GM12878 (cell line): ENCODE data around the gene NRXN3. TPM values are rescaled to one million over a fixed set of nuclear protein-coding genes. Genes with fewer than 3 reads are reported as not detected.

Source experiments
- ATAC-seq: fragments of 200-7000 bp; cut with Tn5 transposase; 3 replicates; pipeline ENCODE4 v1.9.1; 2020; ENCODE audit warnings: mild to moderate bottlenecking, moderate library complexity
- BruUV-seq: library from RNA; stranded (reverse); fragments of 400-500 nt; replicated peaks from 2 replicates; lab custom pipeline; 2021; lab: Mats Ljungman, UMichigan
- CTCF ChIA-PET: fragments of 300-600 bp; sonication (Branson Sonifier 250); formaldehyde crosslinking; extraction: SDS; loops from one replicate; lab custom pipeline; 2021; ENCODE audit warnings: inconsistent platforms; lab: Yijun Ruan, JAX
- POLR2A ChIA-PET: fragments of 350-600 bp; formaldehyde crosslinking; extraction: SDS; loops from one replicate; lab custom pipeline; 2021; ENCODE audit warnings: inconsistent platforms; lab: Charles Lee
- RAD21 ChIA-PET: fragments of 300-600 bp; sonication (Branson Sonifier 250); formaldehyde crosslinking; loops from one replicate; lab custom pipeline; 2023; ENCODE audit warnings: antibody characterized with exemption; ENCODE audit not compliant: unreplicated experiment; lab: Charles Lee
- SMC1A ChIA-PET: fragments of 300-600 bp; sonication (Branson Sonifier 250); formaldehyde crosslinking; loops from one replicate; lab custom pipeline; 2023; ENCODE audit not compliant: unreplicated experiment, uncharacterized antibody; lab: Charles Lee
- DNase-seq: peaks from one replicate; pipeline ENCODE4 v3.0.0-alpha.2; 2011; ENCODE audit warnings: low read depth, low spot score
- FAIRE-seq: peaks from 3 replicates; lab custom pipeline; 2011; peaks lifted over from hg19 to GRCh38; lab: Jason Lieb, UNC
- H2AFZ ChIP-seq: 2 replicates; pipeline ENCODE4 v1.6.0; 2011; ENCODE audit warnings: low read depth, low read length, control low read depth; ENCODE audit not compliant: control insufficient read depth
- H3K27ac ChIP-seq: 2 replicates; pipeline ENCODE4 v1.5.1; 2011; ENCODE audit warnings: control low read depth; ENCODE audit not compliant: control insufficient read depth, insufficient read depth
- H3K27me3 ChIP-seq, 2 experiments: replicated peaks in 1 of 2; 2 replicates each; pipeline versions ENCODE4 v1.6.0 to v1.6.1; 2011; ENCODE audit warnings: low read length in 1 of 2; ENCODE audit not compliant: control insufficient read depth in 2 of 2, insufficient read depth in 2 of 2
- H3K36me3 ChIP-seq, 2 experiments: 2 replicates each; pipeline ENCODE4 v1.5.1; 2011; ENCODE audit warnings: low read length in 1 of 2; ENCODE audit not compliant: control insufficient read depth in 2 of 2, insufficient read depth in 2 of 2
- H3K4me1 ChIP-seq: 2 replicates; pipeline ENCODE4 v1.6.1; 2011; ENCODE audit warnings: mild to moderate bottlenecking, low read length, moderate library complexity, mixed read lengths; ENCODE audit not compliant: control insufficient read depth, insufficient read depth
- H3K4me2 ChIP-seq: 2 replicates; pipeline ENCODE4 v1.6.0; 2011; ENCODE audit warnings: control low read depth; ENCODE audit not compliant: control insufficient read depth, insufficient read depth
- H3K4me3 ChIP-seq: fragments of 200-600 bp; sonication (generic); 2 replicates; pipeline ENCODE4 v1.5.1; 2016
- H3K79me2 ChIP-seq: 2 replicates; pipeline ENCODE4 v1.6.0; 2011; ENCODE audit warnings: low read length; ENCODE audit not compliant: control insufficient read depth, insufficient read depth
- H3K9ac ChIP-seq: 2 replicates; pipeline ENCODE4 v1.8.0; 2011; ENCODE audit warnings: low read length, control low read depth, mixed read lengths; ENCODE audit not compliant: control insufficient read depth, insufficient read depth
- H3K9me3 ChIP-seq: replicated peaks from 3 replicates; pipeline ENCODE4 v1.5.1; 2011; ENCODE audit warnings: mild to moderate bottlenecking, low read length; ENCODE audit not compliant: control insufficient read depth, insufficient read depth
- H4K20me1 ChIP-seq: 2 replicates; pipeline ENCODE4 v1.6.0; 2011; ENCODE audit not compliant: control insufficient read depth, insufficient read depth
- FOS ChIP-seq: IDR thresholded peaks from 3 replicates; pipeline ENCODE4 v1.6.1; 2011; ENCODE audit warnings: borderline replicate concordance; ENCODE audit not compliant: insufficient read length; ENCODE audit errors: extremely low read depth
- HDAC6 ChIP-seq: fragments of 200-600 bp; sonication (generic); IDR thresholded peaks from one replicate; pipeline ENCODE4 v1.8.0; 2017; ENCODE audit warnings: antibody characterized with exemption; ENCODE audit not compliant: unreplicated experiment
- NRF1 ChIP-seq: conservative IDR thresholded peaks from 2 replicates; pipeline ENCODE4 v1.6.1; 2011; ENCODE audit warnings: mild to moderate bottlenecking, low read depth, low read length, improper control_type of control experiment
- SMC3 ChIP-seq: IDR thresholded peaks from 2 replicates; pipeline ENCODE4 v1.6.1; 2011; ENCODE audit warnings: low read length, improper control_type of control experiment, borderline replicate concordance
- SPI1 ChIP-seq: IDR thresholded peaks from 2 replicates; pipeline ENCODE4 v1.6.1; 2011; ENCODE audit warnings: low read depth, mild to moderate bottlenecking, low read length, moderate library complexity, borderline replicate concordance; ENCODE audit not compliant: insufficient read depth
- ZBTB4 ChIP-seq: fragments of 450-650 bp; formaldehyde crosslinking; IDR thresholded peaks from 2 replicates; pipeline ENCODE4 v1.4.0; 2022; ENCODE audit warnings: mild to moderate bottlenecking, moderate library complexity
- WGBS: methylation state at CpG from one replicate; pipeline ENCODE4 v1.1.6; 2016; ENCODE audit warnings: low lambda C conversion rate; ENCODE audit not compliant: insufficient replicate concordance, insufficient coverage; ENCODE audit errors: missing lambda C conversion rate; 5-methylcytosine and 5-hydroxymethylcytosine counted together
- in situ Hi-C: fragments of 300-500 bp; cut with MboI; formaldehyde crosslinking; loops from 9 replicates; pipeline ENCODE4 v1.14.3; 2018; ENCODE audit warnings: mixed read lengths
- intact Hi-C: fragments of 100-400 bp; cut with micrococcal nuclease; formaldehyde crosslinking; loops from one replicate; pipeline ENCODE4 v1.14.2; 2022; ENCODE audit not compliant: unreplicated experiment
- polyA plus RNA-seq, 11 experiments: library from polyadenylated mRNA; depleted of rRNA in 4 of 11; unstranded in 6 of 11; stranded (reverse) in 5 of 11; fragments of >200 nt; fragmentation: Nextera tagmentation in 4 of 11; fragmentation: Illumina TruSeq in 1 of 11; extraction: Ambion mirVana in 4 of 11; extraction: Trizol in 1 of 11; gene quantifications; 1 replicate in 1 of 11; 2 replicates in 10 of 11; pipeline versions ENCODE4 v1.2.1 to v1.2.3, GENCODE V29; 2011 to 2016; ENCODE audit warnings: inconsistent platforms in 2 of 11, missing spikeins in 2 of 11, low read depth in 1 of 11
- total RNA-seq, 4 experiments: library from RNA; depleted of rRNA in 3 of 4; stranded (reverse); fragments of >200 nt in 3 of 4; fragmentation: Illumina TruSeq in 1 of 4; extraction: Trizol in 1 of 4; gene quantifications; 2 replicates each; pipeline versions ENCODE4 v1.2.1 to v1.2.3, GENCODE V29; 2013 to 2021
- TF ChIP-seq, protein P1 (sequence below): fragments of 450-650 bp; IDR thresholded peaks from 2 replicates; pipeline ENCODE4 v1.6.1; 2017; ENCODE audit warnings: mild to moderate bottlenecking
- TF ChIP-seq, protein P2 (sequence below): fragments of 450-650 bp; conservative IDR thresholded peaks from 2 replicates; pipeline ENCODE4 v1.6.1; 2017; ENCODE audit warnings: mild to moderate bottlenecking, moderate library complexity
- TF ChIP-seq, protein P3 (sequence below): IDR thresholded peaks from 2 replicates; pipeline ENCODE4 v1.6.1; 2012; ENCODE audit warnings: low read depth, low read length, improper control_type of control experiment

The NRXN3 gene
- total and polyA plus RNA-seq, 10 of the 15 experiments (the other 5 are each of a cell fraction or from before 2014, with no cell fraction given) = 0.52 to 3.3 (median 1.4) TPM

GRCh38 chr14:79734656-79735055, 1564.5 kb downstream of the NRXN3 start (continued):
- TF ChIP-seq, protein P1, sequence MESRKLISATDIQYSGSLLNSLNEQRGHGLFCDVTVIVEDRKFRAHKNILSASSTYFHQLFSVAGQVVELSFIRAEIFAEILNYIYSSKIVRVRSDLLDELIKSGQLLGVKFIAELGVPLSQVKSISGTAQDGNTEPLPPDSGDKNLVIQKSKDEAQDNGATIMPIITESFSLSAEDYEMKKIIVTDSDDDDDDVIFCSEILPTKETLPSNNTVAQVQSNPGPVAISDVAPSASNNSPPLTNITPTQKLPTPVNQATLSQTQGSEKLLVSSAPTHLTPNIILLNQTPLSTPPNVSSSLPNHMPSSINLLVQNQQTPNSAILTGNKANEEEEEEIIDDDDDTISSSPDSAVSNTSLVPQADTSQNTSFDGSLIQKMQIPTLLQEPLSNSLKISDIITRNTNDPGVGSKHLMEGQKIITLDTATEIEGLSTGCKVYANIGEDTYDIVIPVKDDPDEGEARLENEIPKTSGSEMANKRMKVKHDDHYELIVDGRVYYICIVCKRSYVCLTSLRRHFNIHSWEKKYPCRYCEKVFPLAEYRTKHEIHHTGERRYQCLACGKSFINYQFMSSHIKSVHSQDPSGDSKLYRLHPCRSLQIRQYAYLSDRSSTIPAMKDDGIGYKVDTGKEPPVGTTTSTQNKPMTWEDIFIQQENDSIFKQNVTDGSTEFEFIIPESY = no peak
- TF ChIP-seq FOS = no peak
- no peak for TF ChIP-seq ZBTB4 (CRISPR knock-in tag)

DNA sequence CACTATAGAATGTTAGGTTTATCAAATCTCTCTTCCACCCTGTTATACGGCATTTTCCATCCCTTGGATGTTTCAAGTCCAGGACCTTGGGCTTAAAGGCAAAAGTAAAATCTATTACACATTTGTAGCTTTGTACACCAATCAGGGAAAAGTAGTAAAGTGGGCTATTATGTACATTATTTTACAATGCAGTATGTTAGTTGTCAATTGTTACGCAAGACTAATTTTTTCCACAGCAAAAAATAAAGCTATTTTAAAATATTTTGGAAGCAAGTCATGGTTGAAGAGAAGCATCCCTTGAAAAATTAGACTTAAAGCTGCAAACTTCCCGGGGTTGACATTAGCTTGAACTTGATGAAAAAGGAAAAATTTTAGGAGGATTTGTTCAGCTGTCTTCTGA, 1564.9 kb downstream of the NRXN3 start:
- no peaks in the 10 kb centered on the region for H3K36me3 ChIP-seq
- intact Hi-C loops = no loop called here
- H3K4me1 ChIP-seq = no peaks in the 10 kb centered on the region
- H3K9ac ChIP-seq = no peak overlapping the region
- ChIA-PET CTCF (no interaction called here), RAD21 (no interaction called here), SMC1A (interaction anchor here (0.7 kb wide), 1 partner anchor 12 kb away, joined by 4 read pairs; no protein-coding TSS in a partner anchor), POLR2A (no interaction called here)
- FAIRE-seq (no peak), DNase-seq (no peak), ATAC-seq (no peak)
- H4K20me1 ChIP-seq = no peaks in the 10 kb centered on the region
- no peaks in the 10 kb centered on the region for H3K79me2 ChIP-seq
- BruUV-seq = no TSS peak
- no peaks in the 10 kb centered on the region for H3K27me3 ChIP-seq
- H3K4me3 ChIP-seq = no peak overlapping the region
- WGBS = 30% methylated on average over 3 of the region's 3 CpGs
- in situ Hi-C loops = no loop called here
- H3K4me2 ChIP-seq = no peak overlapping the region
- no peak overlapping the region for H3K27ac ChIP-seq
- H3K9me3 ChIP-seq = no peaks in the 10 kb centered on the region; the same call in 2 of the 3 replicates
- no peak overlapping the region for H2AFZ ChIP-seq
- TF ChIP-seq, protein P2, sequence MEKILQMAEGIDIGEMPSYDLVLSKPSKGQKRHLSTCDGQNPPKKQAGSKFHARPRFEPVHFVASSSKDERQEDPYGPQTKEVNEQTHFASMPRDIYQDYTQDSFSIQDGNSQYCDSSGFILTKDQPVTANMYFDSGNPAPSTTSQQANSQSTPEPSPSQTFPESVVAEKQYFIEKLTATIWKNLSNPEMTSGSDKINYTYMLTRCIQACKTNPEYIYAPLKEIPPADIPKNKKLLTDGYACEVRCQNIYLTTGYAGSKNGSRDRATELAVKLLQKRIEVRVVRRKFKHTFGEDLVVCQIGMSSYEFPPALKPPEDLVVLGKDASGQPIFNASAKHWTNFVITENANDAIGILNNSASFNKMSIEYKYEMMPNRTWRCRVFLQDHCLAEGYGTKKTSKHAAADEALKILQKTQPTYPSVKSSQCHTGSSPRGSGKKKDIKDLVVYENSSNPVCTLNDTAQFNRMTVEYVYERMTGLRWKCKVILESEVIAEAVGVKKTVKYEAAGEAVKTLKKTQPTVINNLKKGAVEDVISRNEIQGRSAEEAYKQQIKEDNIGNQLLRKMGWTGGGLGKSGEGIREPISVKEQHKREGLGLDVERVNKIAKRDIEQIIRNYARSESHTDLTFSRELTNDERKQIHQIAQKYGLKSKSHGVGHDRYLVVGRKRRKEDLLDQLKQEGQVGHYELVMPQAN = no peak
- TF ChIP-seq NRF1 = no peak
- no peak for TF ChIP-seq SPI1
- no peak for TF ChIP-seq SMC3
- TF ChIP-seq, protein P3, sequence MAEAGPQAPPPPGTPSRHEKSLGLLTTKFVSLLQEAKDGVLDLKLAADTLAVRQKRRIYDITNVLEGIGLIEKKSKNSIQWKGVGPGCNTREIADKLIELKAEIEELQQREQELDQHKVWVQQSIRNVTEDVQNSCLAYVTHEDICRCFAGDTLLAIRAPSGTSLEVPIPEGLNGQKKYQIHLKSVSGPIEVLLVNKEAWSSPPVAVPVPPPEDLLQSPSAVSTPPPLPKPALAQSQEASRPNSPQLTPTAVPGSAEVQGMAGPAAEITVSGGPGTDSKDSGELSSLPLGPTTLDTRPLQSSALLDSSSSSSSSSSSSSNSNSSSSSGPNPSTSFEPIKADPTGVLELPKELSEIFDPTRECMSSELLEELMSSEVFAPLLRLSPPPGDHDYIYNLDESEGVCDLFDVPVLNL = no peak
- no peak for TF ChIP-seq HDAC6
